K562 treated with DMSO at 1 percent for 12 hours (cell line): ENCODE data around the gene CALY. TPM values are rescaled to one million over a fixed set of nuclear protein-coding genes. Genes with fewer than 3 reads are reported as not detected.

ENCODE experiments used
- total RNA-seq: library from RNA; unstranded; fragments of 300-600 nt; gene quantifications from 2 replicates; pipeline ENCODE4 v1.2.3, GENCODE V29; 2022; ENCODE audit not compliant: insufficient read depth

CALY gene, protein sequence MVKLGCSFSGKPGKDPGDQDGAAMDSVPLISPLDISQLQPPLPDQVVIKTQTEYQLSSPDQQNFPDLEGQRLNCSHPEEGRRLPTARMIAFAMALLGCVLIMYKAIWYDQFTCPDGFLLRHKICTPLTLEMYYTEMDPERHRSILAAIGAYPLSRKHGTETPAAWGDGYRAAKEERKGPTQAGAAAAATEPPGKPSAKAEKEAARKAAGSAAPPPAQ
- total RNA-seq = not detected in 2 replicates

GRCh38 chr10:133336577-133337369 lies at the start of gene CALY:
CALY (minus strand) TSS chr10:133336896; CDS start chr10:133328989, 7,907 bp downstream.

DNA sequence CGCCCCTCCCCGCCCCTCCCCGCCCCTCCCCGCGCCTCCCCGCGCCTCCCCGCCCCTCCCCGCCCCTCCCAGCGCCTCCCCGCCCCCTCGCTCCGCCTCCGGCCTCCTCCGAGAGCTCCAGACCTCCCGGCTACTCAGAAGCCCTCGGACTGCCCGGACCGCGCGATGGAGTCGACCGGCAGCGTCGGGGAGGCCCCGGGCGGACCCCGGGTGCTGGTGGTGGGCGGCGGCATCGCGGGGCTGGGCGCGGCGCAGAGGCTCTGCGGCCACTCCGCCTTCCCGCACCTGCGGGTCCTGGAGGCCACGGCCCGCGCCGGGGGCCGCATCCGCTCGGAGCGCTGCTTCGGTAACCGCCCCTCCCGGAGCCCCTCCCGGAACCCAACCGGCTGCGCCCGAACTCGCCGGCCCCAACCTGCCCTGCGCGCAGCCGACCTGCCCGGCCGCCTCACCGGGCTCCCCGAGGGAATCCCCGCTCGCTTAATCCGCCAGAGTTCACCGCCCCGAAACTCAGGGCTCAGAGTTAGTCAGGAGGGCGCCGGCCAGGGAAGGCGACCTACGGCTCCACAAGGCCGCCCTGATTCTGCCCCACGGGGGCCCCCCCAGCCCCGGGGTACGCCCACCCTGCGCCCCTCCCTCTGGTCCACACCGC lies 42.6 kb upstream of the CALY start, which contains the start of gene PAOX:
Gene PAOX, plus strand, starts transcription at position 111 of the 649 bp plus-strand sequence. Its CDS starts 55 bp downstream, at position 166.

GRCh38 chr10:133373174-133374090 lies 36.7 kb upstream of the CALY start, which contains the start of gene ECHS1:
ECHS1 (minus strand) TSS chr10:133373354; CDS start chr10:133373333, 21 bp downstream.

GRCh38 chr10:133357285-133358161 lies 20.8 kb upstream of the CALY start, which contains the start of gene FUOM:
FUOM (minus strand) TSS chr10:133358019; CDS start chr10:133358007, 12 bp downstream.

DNA sequence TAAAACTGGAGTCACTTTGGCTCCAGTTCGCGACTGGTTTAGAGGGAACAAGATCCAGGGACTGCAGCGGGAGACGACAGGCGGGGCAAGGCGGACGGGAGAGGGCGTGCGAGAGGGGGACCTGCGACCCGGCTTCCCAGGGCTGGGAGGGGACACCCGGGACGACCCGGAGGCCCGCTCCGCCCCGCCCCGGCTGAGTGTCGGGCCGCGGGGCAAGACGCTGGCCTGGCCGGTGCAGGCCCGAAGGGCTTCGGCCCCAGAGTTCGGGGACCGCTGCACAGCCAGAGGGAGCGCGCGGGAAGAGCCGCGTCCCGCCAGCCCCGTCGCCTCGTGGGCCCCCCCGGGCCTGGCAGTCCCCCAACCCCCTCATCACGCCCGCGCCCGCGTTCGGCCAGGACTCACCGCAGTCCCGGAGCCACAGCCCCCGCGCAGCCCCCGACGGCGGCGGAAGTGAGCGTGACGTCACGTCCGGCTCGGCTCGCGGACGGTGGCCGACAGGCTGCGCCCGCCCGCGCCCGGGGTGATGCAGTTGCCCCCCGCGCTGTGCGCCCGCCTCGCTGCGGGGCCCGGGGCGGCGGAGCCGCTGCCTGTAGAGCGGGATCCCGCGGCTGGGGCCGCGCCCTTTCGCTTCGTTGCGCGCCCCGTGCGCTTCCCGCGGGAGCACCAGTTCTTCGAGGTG lies 28.1 kb downstream of the CALY start, which contains the start of the genes TUBGCP2 and ZNF511:
Gene TUBGCP2, minus strand, starts transcription at position 452 of the 679 bp plus-strand sequence. CDS start 5,931 bp downstream, outside the sequence.
Gene ZNF511, plus strand, starts transcription at position 494 of the 679 bp plus-strand sequence. Its CDS starts 30 bp downstream, at position 524.

GRCh38 chr10:133276435-133277201 lies 60.1 kb downstream of the CALY start, which contains the start of gene ADAM8:
ADAM8 (minus strand) TSS chr10:133276868; CDS start chr10:133276817, 51 bp downstream.

Other genes starting within 250 kb of the CALY start
- not detected in 2 replicates for gene ADGRA1, start 249.0 kb downstream of the CALY start, total RNA-seq
- not detected in 2 replicates for gene KNDC1, start 176.7 kb downstream of the CALY start, total RNA-seq
- gene UTF1, start 106.7 kb downstream of the CALY start, total RNA-seq = not detected in 2 replicates
- 0.27 and 0.68 TPM in 2 replicates for gene VENTX, start 99.0 kb downstream of the CALY start, total RNA-seq
- gene ADAM8, start 60.0 kb downstream of the CALY start, total RNA-seq = 3.5 and 5.1 TPM in 2 replicates
- 24.0 and 45.6 TPM in 2 replicates for gene TUBGCP2, start 28.0 kb downstream of the CALY start, total RNA-seq
- 48.4 and 51.7 TPM in 2 replicates for gene ZNF511, start 28.0 kb downstream of the CALY start, total RNA-seq
- not detected in 2 replicates for gene PRAP1, start 10.5 kb upstream of the CALY start, total RNA-seq
- gene FUOM, start 21.1 kb upstream of the CALY start, total RNA-seq = 15.8 and 25.6 TPM in 2 replicates
- gene ECHS1, start 36.5 kb upstream of the CALY start, total RNA-seq = 83.9 and 92.5 TPM in 2 replicates
- 5.8 and 6.5 TPM in 2 replicates for gene PAOX, start 42.4 kb upstream of the CALY start, total RNA-seq
- 24.9 and 27.5 TPM in 2 replicates for gene MTG1, start 57.3 kb upstream of the CALY start, total RNA-seq
- gene SPRN, start 87.7 kb upstream of the CALY start, total RNA-seq = 0.68 and 2.4 TPM in 2 replicates
- 2.0 and 5.6 TPM in 2 replicates for gene SCART1, start 117.0 kb upstream of the CALY start, total RNA-seq
- 0.41 and 1.5 TPM in 2 replicates for gene CYP2E1, start 190.5 kb upstream of the CALY start, total RNA-seq
- not detected in 2 replicates for gene SYCE1, start 228.7 kb upstream of the CALY start, total RNA-seq